ENCODE data around the gene ANXA9. TPM values are rescaled to one million over a fixed set of nuclear protein-coding genes. Genes with fewer than 3 reads are reported as not detected.

The ANXA9 gene
- total RNA-seq, 4 donors from 2014 or later: 0.31 TPM; not detected in 3

GRCh38 chr1:151026460-151026859 lies 44.4 kb downstream of the ANXA9 start:
- Histone ChIP-seq H3K9me3 (no peaks in the 10 kb centered on the region), H3K27ac (no peak overlapping the region), H3K4me1 (peaks cover 0 to 12% (median 0%) of the 10 kb centered on the region in 3 donors), H3K36me3 (peaks cover 0 to 76% of the 10 kb centered on the region in 2 donors), H3K4me3 (no peak overlapping the region), H3K27me3 (no peaks in the 10 kb centered on the region)
- TF ChIP-seq POLR2AphosphoS5 (IDR thresholded peaks at IDR 0.05) (no peak), CTCF (IDR thresholded peaks at IDR 0.05) (no peak), EP300 (IDR thresholded peaks at IDR 0.05) (no peak), POLR2A (IDR thresholded peaks at IDR 0.05) (no peak)
- ATAC-seq: no peak

GRCh38 chr1:151032164-151032563 lies 50.1 kb downstream of the ANXA9 start:
- peaks cover 0 to 85% of the 10 kb centered on the region in 2 donors for H3K36me3 ChIP-seq
- H3K4me3 ChIP-seq: no peak overlapping the region
- no peak for ATAC-seq
- no peak overlapping the region for H3K27ac ChIP-seq
- H3K4me1 ChIP-seq: no peaks in the 10 kb centered on the region
- TF ChIP-seq EP300 (IDR thresholded peaks at IDR 0.05): no peak
- no peak for TF ChIP-seq POLR2A (IDR thresholded peaks at IDR 0.05)
- no peak for TF ChIP-seq POLR2AphosphoS5 (IDR thresholded peaks at IDR 0.05)
- no peak for TF ChIP-seq CTCF (IDR thresholded peaks at IDR 0.05)
- no peaks in the 10 kb centered on the region for H3K9me3 ChIP-seq
- no peaks in the 10 kb centered on the region for H3K27me3 ChIP-seq
- WGBS, 2 donors (ENCODE audit: low coverage in 1 of 2): 90 to 99% methylated on average over 4 to 8 of the region's 8 CpGs

GRCh38 chr1:151035167-151035566 lies 53.1 kb downstream of the ANXA9 start:
- peaks cover 0 to 55% of the 10 kb centered on the region in 2 donors for H3K36me3 ChIP-seq

GRCh38 chr1:151036356-151036755 lies 54.3 kb downstream of the ANXA9 start, which contains the start of gene BNIPL:
TSS of gene BNIPL (plus strand) at chr1:151036586. CDS start at chr1:151036726, 140 bp downstream.
- TF ChIP-seq POLR2A (IDR thresholded peaks at IDR 0.05) (no peak), POLR2AphosphoS5 (IDR thresholded peaks at IDR 0.05) (no peak), EP300 (IDR thresholded peaks at IDR 0.05) (no peak), CTCF (IDR thresholded peaks at IDR 0.05) (no peak)
- Histone ChIP-seq H3K9me3 (no peaks in the 10 kb centered on the region), H3K4me1 (no peaks in the 10 kb centered on the region), H3K27ac (no peak within 1 kb of the TSS), H3K27me3 (no peaks in the 10 kb centered on the region), H3K4me3 (no peak within 1 kb of the TSS), H3K36me3 (peaks cover 0 to 43% of the 10 kb centered on the region in 2 donors)
- ATAC-seq: no peak
- 0% methylated on average over 1 of the region's 2 CpGs; no CpG with 5 or more reads in 1 of the 2 donors for WGBS, 2 donors (ENCODE audit: low coverage in 1 of 2)

More at GRCh38 chr1:151035167-151035566, 53.1 kb downstream of the ANXA9 start:
- no peaks in the 10 kb centered on the region for H3K27me3 ChIP-seq
- no peak for ATAC-seq
- WGBS, 2 donors (ENCODE audit: low coverage in 1 of 2): 56 to 100% methylated on average over 1 to 3 of the region's 3 CpGs
- no peak for TF ChIP-seq EP300 (IDR thresholded peaks at IDR 0.05)
- no peak for TF ChIP-seq POLR2A (IDR thresholded peaks at IDR 0.05)
- TF ChIP-seq POLR2AphosphoS5 (IDR thresholded peaks at IDR 0.05): no peak
- no peak for TF ChIP-seq CTCF (IDR thresholded peaks at IDR 0.05)
- no peak overlapping the region for H3K27ac ChIP-seq
- no peak overlapping the region for H3K4me3 ChIP-seq
- no peaks in the 10 kb centered on the region for H3K9me3 ChIP-seq
- no peaks in the 10 kb centered on the region for H3K4me1 ChIP-seq

GRCh38 chr1:151037032-151037431 lies 54.9 kb downstream of the ANXA9 start:
- no peak for ATAC-seq
- peaks cover 0 to 36% of the 10 kb centered on the region in 2 donors for H3K36me3 ChIP-seq
- H3K9me3 ChIP-seq: no peaks in the 10 kb centered on the region
- H3K27me3 ChIP-seq: no peaks in the 10 kb centered on the region
- H3K4me1 ChIP-seq: no peaks in the 10 kb centered on the region
- TF ChIP-seq EP300 (IDR thresholded peaks at IDR 0.05): no peak
- TF ChIP-seq POLR2AphosphoS5 (IDR thresholded peaks at IDR 0.05): no peak
- no peak for TF ChIP-seq POLR2A (IDR thresholded peaks at IDR 0.05)
- TF ChIP-seq CTCF (IDR thresholded peaks at IDR 0.05): no peak
- no peak overlapping the region for H3K27ac ChIP-seq
- no peak overlapping the region for H3K4me3 ChIP-seq
- WGBS, 2 donors (ENCODE audit: low coverage in 1 of 2): 80 to 93% methylated on average over 2 to 6 of the region's 6 CpGs

Measured in gastroesophageal sphincter (tissue), 4 donors.